Colonic mucosa (tissue), 4 donors: ENCODE data around the gene AANAT. TPM values are rescaled to one million over a fixed set of nuclear protein-coding genes. Genes with fewer than 3 reads are reported as not detected.

Source experiments
- DNase-seq: peaks from one replicate; pipeline ENCODE4 v3.0.0-alpha.2; 2020
- H3K27ac ChIP-seq: fragments of 200-600 bp; one replicate; pipeline ENCODE4 v1.8.0; 2021
- H3K27me3 ChIP-seq: fragments of 200-600 bp; one replicate; pipeline ENCODE4 v1.8.0; 2021
- H3K36me3 ChIP-seq: fragments of 200-600 bp; one replicate; pipeline ENCODE4 v1.8.0; 2021
- H3K4me1 ChIP-seq: fragments of 200-600 bp; one replicate; pipeline ENCODE4 v1.8.0; 2021; ENCODE audit warnings: mild to moderate bottlenecking
- H3K4me3 ChIP-seq: fragments of 200-600 bp; one replicate; pipeline ENCODE4 v1.8.0; 2021
- H3K9ac ChIP-seq, 2 donors: one replicate each; pipeline ENCODE4 v1.7.0; 2013; ENCODE audit warnings: control low read depth in 2 of 2, low read depth in 2 of 2, low read length in 2 of 2
- H3K9me3 ChIP-seq: fragments of 200-600 bp; one replicate; pipeline ENCODE4 v1.8.0; 2021
- intact Hi-C: fragments of 100-400 bp; cut with DNase I; formaldehyde crosslinking; loops from one replicate; pipeline ENCODE4 v1.14.1; 2022
- total RNA-seq, 2 donors: library from RNA; stranded (reverse); fragmentation: NEBNext Ultra II Directional in 1 of 2; extraction: Animal tissue kit (Norgen Biotek cat#: 25700) in 1 of 2; gene quantifications; one replicate each; pipeline ENCODE4 v1.2.1, GENCODE V29; 2021
- TF ChIP-seq, protein P1 (sequence below): fragments of 200-600 bp; IDR thresholded peaks from one replicate; pipeline ENCODE4 v1.8.0; 2022; ENCODE audit warnings: antibody characterized with exemption, mild to moderate bottlenecking
- donor health status: healthy.
- donor health status: DM: no; HTN: no; CAD: no.
- donor health status: DM: no; HTN: no; CAD: no.

The AANAT gene
- total RNA-seq, 2 donors from 2014 or later = not detected

DNA sequence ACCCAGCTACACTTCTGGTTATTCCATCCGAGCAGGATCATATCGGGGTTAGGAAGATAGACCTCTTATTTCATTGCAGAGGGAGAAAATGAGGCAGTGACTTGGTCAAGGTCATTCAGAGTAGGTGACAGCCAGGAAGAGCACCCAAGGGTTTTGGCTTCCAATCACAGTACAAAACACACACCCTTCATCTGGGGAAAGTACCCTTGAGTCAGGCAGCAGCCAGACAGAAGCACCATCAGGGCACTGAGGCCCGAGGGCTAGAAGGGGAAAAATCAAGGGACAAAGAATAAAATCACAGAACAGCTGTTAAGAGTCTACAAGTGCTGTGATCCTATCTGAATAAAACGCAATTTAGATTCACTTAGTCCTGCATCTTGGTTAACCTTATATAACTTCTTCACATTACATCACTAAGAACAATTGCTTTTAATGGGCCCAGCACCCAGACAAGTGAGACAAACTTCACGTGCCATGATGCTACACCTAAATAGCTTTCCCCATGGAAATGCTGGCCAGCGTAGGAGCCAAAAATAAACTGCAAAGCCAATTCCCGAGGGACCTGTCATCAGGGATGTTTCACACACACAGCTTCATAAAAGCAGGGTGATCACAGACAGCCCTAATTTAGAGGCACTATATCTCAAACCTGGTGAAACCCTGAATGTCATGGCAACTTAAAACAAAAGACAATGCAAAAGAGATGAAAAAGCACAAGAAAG, 19.3 kb upstream of the AANAT start:
- intact Hi-C loops = no loop called here
- H3K9ac ChIP-seq = no peak overlapping the region
- no peaks in the 10 kb centered on the region for H3K9me3 ChIP-seq
- H3K27me3 ChIP-seq = no peaks in the 10 kb centered on the region
- no peak overlapping the region for H3K4me3 ChIP-seq
- H3K4me1 ChIP-seq = no peaks in the 10 kb centered on the region
- H3K36me3 ChIP-seq = no peaks in the 10 kb centered on the region
- no peak overlapping the region for H3K27ac ChIP-seq
- no peak for DNase-seq
- TF ChIP-seq, protein P1, sequence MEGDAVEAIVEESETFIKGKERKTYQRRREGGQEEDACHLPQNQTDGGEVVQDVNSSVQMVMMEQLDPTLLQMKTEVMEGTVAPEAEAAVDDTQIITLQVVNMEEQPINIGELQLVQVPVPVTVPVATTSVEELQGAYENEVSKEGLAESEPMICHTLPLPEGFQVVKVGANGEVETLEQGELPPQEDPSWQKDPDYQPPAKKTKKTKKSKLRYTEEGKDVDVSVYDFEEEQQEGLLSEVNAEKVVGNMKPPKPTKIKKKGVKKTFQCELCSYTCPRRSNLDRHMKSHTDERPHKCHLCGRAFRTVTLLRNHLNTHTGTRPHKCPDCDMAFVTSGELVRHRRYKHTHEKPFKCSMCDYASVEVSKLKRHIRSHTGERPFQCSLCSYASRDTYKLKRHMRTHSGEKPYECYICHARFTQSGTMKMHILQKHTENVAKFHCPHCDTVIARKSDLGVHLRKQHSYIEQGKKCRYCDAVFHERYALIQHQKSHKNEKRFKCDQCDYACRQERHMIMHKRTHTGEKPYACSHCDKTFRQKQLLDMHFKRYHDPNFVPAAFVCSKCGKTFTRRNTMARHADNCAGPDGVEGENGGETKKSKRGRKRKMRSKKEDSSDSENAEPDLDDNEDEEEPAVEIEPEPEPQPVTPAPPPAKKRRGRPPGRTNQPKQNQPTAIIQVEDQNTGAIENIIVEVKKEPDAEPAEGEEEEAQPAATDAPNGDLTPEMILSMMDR = no peak

DNA sequence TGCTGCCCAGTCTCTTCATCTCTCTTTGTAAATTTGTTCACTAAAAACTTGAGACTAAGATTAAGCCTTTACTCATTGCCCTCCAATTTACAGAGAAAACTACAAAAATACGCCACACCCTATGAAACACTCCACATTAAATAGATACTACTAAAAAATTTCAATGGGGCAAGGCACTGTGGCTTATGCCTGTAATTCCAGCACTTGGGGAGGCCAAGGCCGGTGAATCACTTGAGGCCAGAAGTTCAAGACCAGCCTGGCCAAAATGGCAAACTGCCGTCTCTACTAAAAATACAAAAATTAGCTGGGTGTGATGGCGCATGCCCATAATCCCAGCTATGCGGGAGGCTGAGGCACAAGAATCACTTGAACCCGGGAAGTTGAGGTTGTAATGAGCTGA, 18.3 kb upstream of the AANAT start:
- no peaks in the 10 kb centered on the region for H3K36me3 ChIP-seq
- intact Hi-C loops = no loop called here
- no peak overlapping the region for H3K27ac ChIP-seq
- H3K9ac ChIP-seq = no peak overlapping the region
- H3K9me3 ChIP-seq = no peaks in the 10 kb centered on the region
- TF ChIP-seq, protein P1 = no peak
- H3K4me1 ChIP-seq = no peaks in the 10 kb centered on the region
- H3K4me3 ChIP-seq = no peak overlapping the region
- no peak for DNase-seq
- H3K27me3 ChIP-seq = no peaks in the 10 kb centered on the region

DNA sequence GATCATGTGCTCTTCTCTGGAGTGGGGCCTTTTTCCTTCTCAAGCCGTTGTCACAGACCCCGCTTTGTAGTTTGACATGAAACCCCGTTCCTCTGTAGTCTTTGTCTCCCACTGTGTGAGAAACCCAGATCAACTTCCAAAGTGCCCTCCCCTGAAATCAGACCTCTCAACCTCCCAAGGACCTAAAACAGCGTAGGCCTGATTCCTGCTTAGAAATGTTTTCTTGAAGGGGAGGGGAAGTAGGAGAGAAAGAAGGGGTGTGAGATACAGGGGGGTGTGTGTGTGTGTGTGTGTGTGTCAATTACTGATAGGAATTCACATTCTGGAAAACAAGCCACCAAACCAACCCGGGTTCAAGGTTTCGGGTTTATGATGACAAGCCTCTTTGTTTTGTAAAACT, 15.9 kb upstream of the AANAT start:
- H3K4me1 ChIP-seq = no peaks in the 10 kb centered on the region
- no peak overlapping the region for H3K4me3 ChIP-seq

DNA sequence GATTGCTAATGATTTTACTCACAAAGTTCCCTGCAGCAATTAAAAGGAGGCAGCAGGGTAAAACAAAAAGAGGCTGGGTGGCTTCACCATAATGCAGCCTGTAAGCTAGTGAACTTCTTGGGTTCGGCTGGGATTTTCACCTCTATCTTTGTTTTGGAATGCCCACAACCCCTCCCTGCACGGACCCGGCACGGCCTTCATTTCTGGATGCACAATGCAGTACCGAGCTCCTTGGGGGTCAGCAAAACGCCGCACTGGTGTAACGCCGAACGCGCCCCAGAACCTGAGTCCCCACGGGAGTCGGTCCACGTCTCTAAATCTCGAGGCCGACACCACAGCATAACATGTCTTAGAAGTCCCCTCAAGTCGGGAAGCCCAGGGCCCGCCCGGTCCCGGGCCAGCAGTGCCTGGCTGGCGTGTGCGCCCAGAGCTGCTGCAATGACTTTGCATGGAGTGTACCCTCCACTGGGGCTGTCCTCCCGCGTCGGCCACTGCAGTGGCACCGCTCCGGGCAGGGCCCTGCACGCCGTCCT, 15.2 kb upstream of the AANAT start:
- no peak overlapping the region for H3K27ac ChIP-seq
- DNase-seq = no peak
- no peaks in the 10 kb centered on the region for H3K4me1 ChIP-seq
- H3K27me3 ChIP-seq = no peaks in the 10 kb centered on the region
- H3K9me3 ChIP-seq = no peaks in the 10 kb centered on the region
- H3K36me3 ChIP-seq = no peaks in the 10 kb centered on the region
- H3K9ac ChIP-seq = peak overlapping the region; percentile 70 to 88
- TF ChIP-seq, protein P1 = no peak
- peak overlapping the region; percentile 97 for H3K4me3 ChIP-seq
- intact Hi-C loops = no loop called here

More for the DNA sequence above, 15.9 kb upstream of the AANAT start:
- no peaks in the 10 kb centered on the region for H3K36me3 ChIP-seq
- no peaks in the 10 kb centered on the region for H3K9me3 ChIP-seq
- DNase-seq = no peak
- no peaks in the 10 kb centered on the region for H3K27me3 ChIP-seq
- TF ChIP-seq, protein P1 = no peak
- intact Hi-C loops = no loop called here
- peak overlapping the region in 1 of 2 donors; percentile 88 for H3K9ac ChIP-seq
- no peak overlapping the region for H3K27ac ChIP-seq

DNA sequence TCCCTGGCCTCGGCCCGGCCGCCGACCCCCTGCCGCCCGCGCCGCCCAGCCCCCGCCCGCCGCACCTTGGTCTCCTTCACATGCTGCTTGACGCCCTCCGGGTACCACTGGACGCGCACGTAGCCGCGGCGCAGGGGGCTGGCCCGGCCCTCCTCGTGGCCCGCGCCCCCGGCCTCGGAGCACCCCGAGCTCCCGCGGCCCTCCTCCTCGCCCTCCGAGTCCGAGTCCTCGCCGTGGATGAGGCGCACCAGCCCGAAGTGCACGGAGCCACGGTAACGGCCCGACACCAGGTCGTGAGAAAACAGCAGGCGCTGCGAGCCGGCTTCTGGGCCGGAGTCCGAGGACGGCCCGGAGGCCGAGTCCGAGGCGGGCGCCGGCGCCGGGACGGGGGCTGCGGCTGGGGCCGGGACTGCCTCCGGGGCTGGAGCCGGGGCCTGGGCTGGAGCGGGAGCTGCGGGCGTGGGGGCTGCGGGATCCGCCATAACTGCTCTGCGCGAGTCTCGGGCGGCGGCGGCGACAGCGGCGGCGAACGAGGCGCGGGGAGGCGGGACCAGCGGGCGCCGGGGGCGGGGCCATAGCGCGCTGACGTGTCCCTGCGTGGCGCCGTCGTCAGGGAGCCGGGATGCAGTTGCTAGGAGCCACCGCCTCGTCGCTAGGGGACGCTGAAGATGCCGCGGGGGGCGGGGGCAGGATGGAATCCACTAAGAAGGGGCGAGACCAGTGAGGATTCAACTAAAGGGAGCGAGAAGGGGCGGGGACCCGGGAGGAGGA, 14.6 kb upstream of the AANAT start, which contains the start of gene UBE2O:
UBE2O (minus strand) TSS at position 493 of the 771 bp plus-strand sequence; CDS start at position 482, 11 bp downstream.
- Histone ChIP-seq H3K27me3 (no peaks in the 10 kb centered on the region), H3K27ac (peak within 1 kb of the TSS; percentile 45), H3K4me1 (no peaks in the 10 kb centered on the region), H3K9ac (peak within 1 kb of the TSS; percentile 70 to 88), H3K9me3 (no peaks in the 10 kb centered on the region), H3K4me3 (peak within 1 kb of the TSS; percentile 97), H3K36me3 (no peaks in the 10 kb centered on the region)
- intact Hi-C loops = no loop called here
- DNase-seq = peak; percentile 88
- TF ChIP-seq, protein P1 = no peak
